Stimulated activated CD8-positive, alpha-beta memory T cell treated with anti-CD3 and anti-CD28 coated beads, Interleukin-15, amount 100 ng/mL, for 4 hours (primary cell): ENCODE data around the gene MARCO.
A peak's percentile ranks its signal among the peaks of the same experiment; 100 is the strongest.
"Not testable (repeated sequence)": the region's sequence is repeated elsewhere in the genome, so short reads cannot be mapped to it uniquely, and the experiment has no call there.

Experiments used
- DNase-seq, 2 donors: peaks; one replicate each; pipeline ENCODE4 v3.0.0-alpha.2; 2020; ENCODE audit warnings: low read depth in 2 of 2

MARCO gene

GRCh38 chr2:118974103-118974993 lies 32.4 kb downstream of the MARCO start:
- DNase-seq, result no peak

GRCh38 chr2:118975133-118975532 lies 33.1 kb downstream of the MARCO start:
- no peak for DNase-seq

GRCh38 chr2:118978064-118978463 lies 36.1 kb downstream of the MARCO start:
- no peak for DNase-seq

- no peak for DNase-seq
Measured at GRCh38 chr2:118979152-118979861, 37.3 kb downstream of the MARCO start.

- DNase-seq, result no peak
Measured at GRCh38 chr2:118980022-118980421, 38.0 kb downstream of the MARCO start.

- no peak for DNase-seq
Measured at GRCh38 chr2:118980573-118980972, 38.6 kb downstream of the MARCO start.

- DNase-seq, result no peak
Measured at GRCh38 chr2:118981632-118982031, 39.6 kb downstream of the MARCO start.

- no peak for DNase-seq
Measured at GRCh38 chr2:118982039-118982438, 40.0 kb downstream of the MARCO start.

GRCh38 chr2:118983133-118983532 lies 41.1 kb downstream of the MARCO start:
- DNase-seq, result no peak

GRCh38 chr2:118983915-118984314 lies 41.9 kb downstream of the MARCO start:
- no peak for DNase-seq

GRCh38 chr2:118986738-118987137 lies 44.7 kb downstream of the MARCO start:
- DNase-seq, result no peak

GRCh38 chr2:118987886-118988285 lies 45.9 kb downstream of the MARCO start:
- no peak for DNase-seq

- no peak for DNase-seq
Measured at GRCh38 chr2:118988706-118989105, 46.7 kb downstream of the MARCO start.

- DNase-seq, result no peak
Measured at GRCh38 chr2:118989481-118989880, 47.5 kb downstream of the MARCO start.

GRCh38 chr2:118990757-118991545 lies 49.0 kb downstream of the MARCO start:
- DNase-seq, result no peak

GRCh38 chr2:118991554-118991953 lies 49.6 kb downstream of the MARCO start:
- DNase-seq, result no peak

- DNase-seq, result peak in 1 of 2 donors; percentile 4
Measured at GRCh38 chr2:118992740-118993391, 50.9 kb downstream of the MARCO start.

GRCh38 chr2:118993392-118993752 lies 51.4 kb downstream of the MARCO start:
- DNase-seq, result no peak

- DNase-seq, result no peak
Measured at GRCh38 chr2:118994172-118994700, 52.2 kb downstream of the MARCO start.

GRCh38 chr2:118994778-118995177 lies 52.8 kb downstream of the MARCO start:
- no peak for DNase-seq

GRCh38 chr2:119003856-119004255 lies 61.9 kb downstream of the MARCO start:
- DNase-seq, result not testable (repeated sequence)
